ENCODE data around the gene KNCN. TPM values are rescaled to one million over a fixed set of nuclear protein-coding genes. Genes with fewer than 3 reads are reported as not detected.

KNCN gene
- total RNA-seq, 1 donor from 2014 or later = not detected

DNA sequence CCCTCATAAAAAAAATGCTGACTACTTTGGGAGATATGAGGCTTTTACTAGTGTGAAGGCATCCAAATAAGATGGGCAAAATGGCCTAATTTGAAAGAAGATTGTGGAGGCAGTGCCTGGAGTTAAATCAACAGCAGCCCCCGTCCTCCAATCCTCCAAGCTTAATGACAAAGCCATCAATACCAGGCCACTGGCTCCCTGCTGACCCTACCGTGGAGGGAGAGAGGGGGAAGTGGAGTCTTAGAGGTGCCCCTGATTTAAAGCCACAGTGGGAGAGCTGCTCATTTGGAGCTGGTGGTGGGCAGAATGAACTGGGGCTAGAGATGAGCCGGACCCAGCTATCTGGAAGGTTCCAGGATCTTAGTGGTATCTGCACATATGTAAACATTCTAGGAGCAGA is 24.3 kb upstream of the KNCN start:
- TF ChIP-seq EZH2 (IDR thresholded peaks at IDR 0.05; ENCODE audit: insufficient read depth, low read length) = no peak
- TF ChIP-seq, protein P1, sequence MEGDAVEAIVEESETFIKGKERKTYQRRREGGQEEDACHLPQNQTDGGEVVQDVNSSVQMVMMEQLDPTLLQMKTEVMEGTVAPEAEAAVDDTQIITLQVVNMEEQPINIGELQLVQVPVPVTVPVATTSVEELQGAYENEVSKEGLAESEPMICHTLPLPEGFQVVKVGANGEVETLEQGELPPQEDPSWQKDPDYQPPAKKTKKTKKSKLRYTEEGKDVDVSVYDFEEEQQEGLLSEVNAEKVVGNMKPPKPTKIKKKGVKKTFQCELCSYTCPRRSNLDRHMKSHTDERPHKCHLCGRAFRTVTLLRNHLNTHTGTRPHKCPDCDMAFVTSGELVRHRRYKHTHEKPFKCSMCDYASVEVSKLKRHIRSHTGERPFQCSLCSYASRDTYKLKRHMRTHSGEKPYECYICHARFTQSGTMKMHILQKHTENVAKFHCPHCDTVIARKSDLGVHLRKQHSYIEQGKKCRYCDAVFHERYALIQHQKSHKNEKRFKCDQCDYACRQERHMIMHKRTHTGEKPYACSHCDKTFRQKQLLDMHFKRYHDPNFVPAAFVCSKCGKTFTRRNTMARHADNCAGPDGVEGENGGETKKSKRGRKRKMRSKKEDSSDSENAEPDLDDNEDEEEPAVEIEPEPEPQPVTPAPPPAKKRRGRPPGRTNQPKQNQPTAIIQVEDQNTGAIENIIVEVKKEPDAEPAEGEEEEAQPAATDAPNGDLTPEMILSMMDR (IDR thresholded peaks at IDR 0.05; ENCODE audit: insufficient read depth, low read depth, low read length) = no peak
- Histone ChIP-seq H4K20me1 (ENCODE audit: insufficient read depth, low read length) (no peaks in the 10 kb centered on the region), H3K4me2 (ENCODE audit: low read length) (no peak overlapping the region), H3K27me3 (ENCODE audit: insufficient read depth, low read length) (no peaks in the 10 kb centered on the region), H3K9ac (ENCODE audit: low read length) (no peak overlapping the region), H3K27ac (ENCODE audit: low read depth, low read length) (no peak overlapping the region), H2AFZ (ENCODE audit: low read depth, low read length) (no peak overlapping the region), H3K36me3 (ENCODE audit: insufficient read depth, low read length) (peaks cover 3% of the 10 kb centered on the region), H3K4me1 (ENCODE audit: insufficient read depth, low read length) (no peaks in the 10 kb centered on the region), H3K9me3 (ENCODE audit: insufficient read depth, low read depth, low read length) (no peaks in the 10 kb centered on the region), H3K79me2 (ENCODE audit: insufficient read depth, low read length) (no peaks in the 10 kb centered on the region), H3K4me3 (ENCODE audit: insufficient read depth, low read depth, low read length) (no peak overlapping the region)
- Mint-ChIP-seq H3K36me3 (ENCODE audit: low read depth, unreplicated experiment) (peaks cover 26% of the 10 kb centered on the region), H3K4me3 (ENCODE audit: unreplicated experiment) (no peak overlapping the region), H3K9me3 (ENCODE audit: unreplicated experiment) (no peaks in the 10 kb centered on the region), H3K4me1 (ENCODE audit: low read depth, unreplicated experiment) (peaks cover 4% of the 10 kb centered on the region), H3K27ac (ENCODE audit: unreplicated experiment) (no peak overlapping the region), H3K27me3 (ENCODE audit: low read depth, unreplicated experiment) (no peaks in the 10 kb centered on the region)
- DNase-seq (ENCODE audit: low read depth) (no peak), FAIRE-seq (no peak)

GRCh38 chr1:46575300-46575699 is 23.9 kb upstream of the KNCN start:
- Mint-ChIP-seq H3K27ac (ENCODE audit: unreplicated experiment) (no peak overlapping the region), H3K9me3 (ENCODE audit: unreplicated experiment) (no peaks in the 10 kb centered on the region), H3K36me3 (ENCODE audit: low read depth, unreplicated experiment) (peaks cover 21% of the 10 kb centered on the region), H3K4me3 (ENCODE audit: unreplicated experiment) (no peak overlapping the region), H3K27me3 (ENCODE audit: low read depth, unreplicated experiment) (no peaks in the 10 kb centered on the region), H3K4me1 (ENCODE audit: low read depth, unreplicated experiment) (no peaks in the 10 kb centered on the region)
- no peaks in the 10 kb centered on the region for H3K4me1 ChIP-seq (ENCODE audit: insufficient read depth, low read length)
- H3K9ac ChIP-seq (ENCODE audit: low read length) = no peak overlapping the region
- DNase-seq (ENCODE audit: low read depth) (no peak), FAIRE-seq (no peak)
- H4K20me1 ChIP-seq (ENCODE audit: insufficient read depth, low read length) = no peaks in the 10 kb centered on the region
- H2AFZ ChIP-seq (ENCODE audit: low read depth, low read length) = no peak overlapping the region
- H3K9me3 ChIP-seq (ENCODE audit: insufficient read depth, low read depth, low read length) = no peaks in the 10 kb centered on the region
- no peaks in the 10 kb centered on the region for H3K79me2 ChIP-seq (ENCODE audit: insufficient read depth, low read length)
- H3K27me3 ChIP-seq (ENCODE audit: insufficient read depth, low read length) = no peaks in the 10 kb centered on the region
- no peak for TF ChIP-seq EZH2 (IDR thresholded peaks at IDR 0.05; ENCODE audit: insufficient read depth, low read length)
- TF ChIP-seq, protein P1 (IDR thresholded peaks at IDR 0.05; ENCODE audit: insufficient read depth, low read depth, low read length) = no peak
- H3K4me2 ChIP-seq (ENCODE audit: low read length) = no peak overlapping the region
- H3K4me3 ChIP-seq (ENCODE audit: insufficient read depth, low read depth, low read length) = no peak overlapping the region
- H3K36me3 ChIP-seq (ENCODE audit: insufficient read depth, low read length) = peaks cover 3% of the 10 kb centered on the region
- no peak overlapping the region for H3K27ac ChIP-seq (ENCODE audit: low read depth, low read length)

DNA sequence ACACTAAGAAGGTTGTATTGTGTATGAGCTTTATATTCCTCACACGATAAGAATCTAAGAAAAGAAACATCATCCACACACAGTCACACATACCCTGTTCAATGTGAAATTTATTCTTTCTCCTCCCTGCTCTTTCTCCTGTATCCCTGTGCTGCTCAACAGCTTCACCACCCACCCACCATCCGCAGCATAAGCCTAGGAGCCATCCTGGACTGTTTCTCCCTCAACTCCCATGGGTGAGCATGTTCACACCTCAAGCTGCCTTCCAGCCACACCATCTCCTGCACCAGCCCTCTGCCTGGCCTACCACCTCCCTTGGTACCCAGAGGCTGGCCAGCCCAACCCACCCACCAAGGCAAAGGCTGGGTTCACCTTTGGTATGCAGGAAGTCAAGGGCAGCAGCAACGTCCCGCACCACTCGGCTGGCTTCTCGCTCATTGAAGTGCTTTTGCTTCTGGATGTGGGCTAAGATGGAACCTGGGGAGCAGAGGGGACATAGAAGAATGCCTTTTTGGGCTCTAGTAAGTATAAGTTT is 20.3 kb upstream of the KNCN start:
- Mint-ChIP-seq H3K4me1 (ENCODE audit: low read depth, unreplicated experiment) (no peaks in the 10 kb centered on the region), H3K4me3 (ENCODE audit: unreplicated experiment) (no peak overlapping the region), H3K36me3 (ENCODE audit: low read depth, unreplicated experiment) (peaks cover 11% of the 10 kb centered on the region), H3K9me3 (ENCODE audit: unreplicated experiment) (no peaks in the 10 kb centered on the region), H3K27me3 (ENCODE audit: low read depth, unreplicated experiment) (no peaks in the 10 kb centered on the region), H3K27ac (ENCODE audit: unreplicated experiment) (no peak overlapping the region)
- H3K9ac ChIP-seq (ENCODE audit: low read length) = no peak overlapping the region
- no peak overlapping the region for H3K4me2 ChIP-seq (ENCODE audit: low read length)
- no peaks in the 10 kb centered on the region for H4K20me1 ChIP-seq (ENCODE audit: insufficient read depth, low read length)
- H3K79me2 ChIP-seq (ENCODE audit: insufficient read depth, low read length) = no peaks in the 10 kb centered on the region
- H3K9me3 ChIP-seq (ENCODE audit: insufficient read depth, low read depth, low read length) = no peaks in the 10 kb centered on the region
- TF ChIP-seq EZH2 (IDR thresholded peaks at IDR 0.05; ENCODE audit: insufficient read depth, low read length) = no peak
- TF ChIP-seq, protein P1 (IDR thresholded peaks at IDR 0.05; ENCODE audit: insufficient read depth, low read depth, low read length) = no peak
- no peaks in the 10 kb centered on the region for H3K4me1 ChIP-seq (ENCODE audit: insufficient read depth, low read length)
- no peak overlapping the region for H3K27ac ChIP-seq (ENCODE audit: low read depth, low read length)
- H3K4me3 ChIP-seq (ENCODE audit: insufficient read depth, low read depth, low read length) = no peak overlapping the region
- no peaks in the 10 kb centered on the region for H3K36me3 ChIP-seq (ENCODE audit: insufficient read depth, low read length)
- no peaks in the 10 kb centered on the region for H3K27me3 ChIP-seq (ENCODE audit: insufficient read depth, low read length)
- FAIRE-seq (no peak), DNase-seq (ENCODE audit: low read depth) (no peak)
- no peak overlapping the region for H2AFZ ChIP-seq (ENCODE audit: low read depth, low read length)

Data from astrocyte (in vitro differentiated cells and primary cell).